Hepatocyte (in vitro differentiated cells): ENCODE data around the gene EPHB2.

Experiments used
- EZH2 ChIP-seq: fragments of 200-600 bp; sonication (generic); IDR thresholded peaks from 2 replicates; pipeline ENCODE4 v1.6.1; 2016; ENCODE audit warnings: antibody characterized with exemption, mild to moderate bottlenecking, borderline replicate concordance
- EZH2phosphoT487 ChIP-seq: fragments of 200-600 bp; sonication (generic); IDR thresholded peaks from one replicate; pipeline ENCODE4 v1.6.1; 2018; ENCODE audit warnings: antibody characterized with exemption, mild to moderate bottlenecking, low read depth, moderate library complexity; ENCODE audit not compliant: unreplicated experiment, severe bottlenecking
- TF ChIP-seq, protein P1 (sequence below): fragments of 200-600 bp; sonication (generic); IDR thresholded peaks from 2 replicates; pipeline ENCODE4 v1.5.1; 2016; ENCODE audit warnings: antibody characterized with exemption, mild to moderate bottlenecking; ENCODE audit not compliant: poor library complexity

DNA sequence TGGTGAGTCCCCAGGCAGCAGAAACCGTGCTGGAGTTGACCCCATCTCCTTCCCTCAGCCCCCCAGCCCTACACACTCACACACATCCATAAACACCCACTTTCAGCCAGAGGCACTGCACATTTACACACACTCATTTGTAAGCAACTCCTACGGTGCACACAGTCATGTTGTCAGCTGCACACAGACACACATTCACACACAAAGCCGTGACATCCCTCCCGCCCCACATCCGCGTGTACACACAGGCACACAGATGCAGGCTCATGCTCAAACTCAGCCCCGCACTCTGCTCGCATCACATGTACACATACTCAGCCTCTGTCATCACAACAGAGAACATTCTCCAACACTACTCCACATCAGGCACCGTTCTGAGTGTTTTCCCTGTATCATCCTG lies 214.5 kb downstream of the EPHB2 start:
- TF ChIP-seq, protein P1, sequence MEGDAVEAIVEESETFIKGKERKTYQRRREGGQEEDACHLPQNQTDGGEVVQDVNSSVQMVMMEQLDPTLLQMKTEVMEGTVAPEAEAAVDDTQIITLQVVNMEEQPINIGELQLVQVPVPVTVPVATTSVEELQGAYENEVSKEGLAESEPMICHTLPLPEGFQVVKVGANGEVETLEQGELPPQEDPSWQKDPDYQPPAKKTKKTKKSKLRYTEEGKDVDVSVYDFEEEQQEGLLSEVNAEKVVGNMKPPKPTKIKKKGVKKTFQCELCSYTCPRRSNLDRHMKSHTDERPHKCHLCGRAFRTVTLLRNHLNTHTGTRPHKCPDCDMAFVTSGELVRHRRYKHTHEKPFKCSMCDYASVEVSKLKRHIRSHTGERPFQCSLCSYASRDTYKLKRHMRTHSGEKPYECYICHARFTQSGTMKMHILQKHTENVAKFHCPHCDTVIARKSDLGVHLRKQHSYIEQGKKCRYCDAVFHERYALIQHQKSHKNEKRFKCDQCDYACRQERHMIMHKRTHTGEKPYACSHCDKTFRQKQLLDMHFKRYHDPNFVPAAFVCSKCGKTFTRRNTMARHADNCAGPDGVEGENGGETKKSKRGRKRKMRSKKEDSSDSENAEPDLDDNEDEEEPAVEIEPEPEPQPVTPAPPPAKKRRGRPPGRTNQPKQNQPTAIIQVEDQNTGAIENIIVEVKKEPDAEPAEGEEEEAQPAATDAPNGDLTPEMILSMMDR, result no peak
- TF ChIP-seq EZH2 (no peak), EZH2phosphoT487 (no peak)
